Large intestine (tissue), 3 donors: ENCODE results near the gene CPT1A. TPM values are rescaled to one million over a fixed set of nuclear protein-coding genes. Genes with fewer than 3 reads are reported as not detected.

Source experiments
- DNase-seq, 2 donors: peaks; one replicate each; pipeline versions ENCODE4 v3.0.0 to v3.0.0-alpha.2; 2013
- H3K27ac ChIP-seq: one replicate; pipeline ENCODE4 v1.5.1; 2013; ENCODE audit warnings: low read length
- H3K27me3 ChIP-seq: 2 replicates; pipeline ENCODE4 v1.6.1; 2013; ENCODE audit warnings: low read length; ENCODE audit not compliant: control insufficient read depth, insufficient read depth
- H3K36me3 ChIP-seq: 2 replicates; pipeline ENCODE4 v1.6.1; 2013; ENCODE audit warnings: low read length; ENCODE audit not compliant: control insufficient read depth, insufficient read depth
- H3K4me1 ChIP-seq: one replicate; pipeline ENCODE4 v1.6.1; 2013; ENCODE audit warnings: low read length; ENCODE audit not compliant: control insufficient read depth, insufficient read depth
- H3K4me3 ChIP-seq: one replicate; pipeline ENCODE4 v1.5.1; 2013; ENCODE audit warnings: low read length
- H3K9me3 ChIP-seq: one replicate; pipeline ENCODE4 v1.6.1; 2013; ENCODE audit warnings: mild to moderate bottlenecking, low read depth, low read length, moderate library complexity; ENCODE audit not compliant: control insufficient read depth
- WGBS: methylation state at CpG from one replicate; pipeline ENCODE4 v1.1.5; 2013; ENCODE audit warnings: low lambda C conversion rate; ENCODE audit not compliant: insufficient coverage; 5-methylcytosine and 5-hydroxymethylcytosine counted together
- polyA plus RNA-seq: library from polyadenylated mRNA; unstranded; fragments of 120-200 nt; gene quantifications from one replicate; pipeline ENCODE4 v1.2.1, GENCODE V29; 2013

Gene CPT1A
- polyA plus RNA-seq, 1 donor: 41.5 TPM

- DNase-seq: no peak
- no peaks in the 10 kb centered on the region for H3K4me1 ChIP-seq
- H3K9me3 ChIP-seq: no peaks in the 10 kb centered on the region
- H3K27ac ChIP-seq: no peak overlapping the region
- peaks cover 57% of the 10 kb centered on the region for H3K36me3 ChIP-seq
- no peak overlapping the region for H3K4me3 ChIP-seq
- no CpG with 5 or more reads among the region's 23 CpGs for WGBS
- no peaks in the 10 kb centered on the region for H3K27me3 ChIP-seq
Observed at GRCh38 chr11:68798221-68798813, 43.4 kb downstream of the CPT1A start.

GRCh38 chr11:68796801-68797200, 44.9 kb downstream of the CPT1A start:
- Histone ChIP-seq H3K4me3 (no peak overlapping the region), H3K36me3 (peaks cover 62% of the 10 kb centered on the region), H3K9me3 (no peaks in the 10 kb centered on the region), H3K4me1 (no peaks in the 10 kb centered on the region), H3K27me3 (no peaks in the 10 kb centered on the region), H3K27ac (no peak overlapping the region)
- no CpG with 5 or more reads among the region's 19 CpGs for WGBS
- no peak for DNase-seq

- Histone ChIP-seq H3K36me3 (peaks cover 43% of the 10 kb centered on the region), H3K27me3 (no peaks in the 10 kb centered on the region), H3K4me3 (no peak overlapping the region), H3K9me3 (no peaks in the 10 kb centered on the region), H3K4me1 (no peaks in the 10 kb centered on the region), H3K27ac (no peak overlapping the region)
- DNase-seq: no peak
- no CpG with 5 or more reads among the region's 18 CpGs for WGBS
Observed at GRCh38 chr11:68792400-68792966, 49.2 kb downstream of the CPT1A start.

GRCh38 chr11:68784653-68785052, 57.1 kb downstream of the CPT1A start:
- H3K36me3 ChIP-seq: peaks cover 46% of the 10 kb centered on the region
- no peaks in the 10 kb centered on the region for H3K27me3 ChIP-seq
- WGBS: no CpG with 5 or more reads among the region's 16 CpGs
- H3K9me3 ChIP-seq: no peaks in the 10 kb centered on the region
- no peak for DNase-seq
- no peak overlapping the region for H3K4me3 ChIP-seq
- H3K4me1 ChIP-seq: peaks cover 2% of the 10 kb centered on the region
- no peak overlapping the region for H3K27ac ChIP-seq

- Histone ChIP-seq H3K9me3 (no peaks in the 10 kb centered on the region), H3K4me3 (no peak overlapping the region), H3K36me3 (peaks cover 52% of the 10 kb centered on the region), H3K4me1 (peaks cover 2% of the 10 kb centered on the region), H3K27ac (no peak overlapping the region), H3K27me3 (no peaks in the 10 kb centered on the region)
- no CpG with 5 or more reads among the region's 16 CpGs for WGBS
- no peak for DNase-seq
Observed at GRCh38 chr11:68783216-68783821, 58.4 kb downstream of the CPT1A start.

- Histone ChIP-seq H3K27ac (no peak overlapping the region), H3K4me3 (no peak overlapping the region), H3K27me3 (no peaks in the 10 kb centered on the region), H3K36me3 (peaks cover 57% of the 10 kb centered on the region), H3K9me3 (no peaks in the 10 kb centered on the region), H3K4me1 (peaks cover 2% of the 10 kb centered on the region)
- no CpG with 5 or more reads among the region's 26 CpGs for WGBS
- DNase-seq: no peak
Observed at GRCh38 chr11:68782711-68783110, 59.0 kb downstream of the CPT1A start.

GRCh38 chr11:68780829-68781228, 60.9 kb downstream of the CPT1A start:
- Histone ChIP-seq H3K27me3 (no peaks in the 10 kb centered on the region), H3K27ac (no peak overlapping the region), H3K36me3 (peaks cover 70% of the 10 kb centered on the region), H3K4me1 (peaks cover 2% of the 10 kb centered on the region), H3K4me3 (no peak overlapping the region), H3K9me3 (no peaks in the 10 kb centered on the region)
- DNase-seq: peak; percentile 32 to 57
- no CpG with 5 or more reads among the region's 4 CpGs for WGBS

GRCh38 chr11:68778205-68778604, 63.5 kb downstream of the CPT1A start:
- peaks cover 82% of the 10 kb centered on the region for H3K36me3 ChIP-seq
- no peak for DNase-seq
- WGBS: 92% methylated on average over 2 of the region's 7 CpGs

GRCh38 chr11:68776442-68777235, 65.1 kb downstream of the CPT1A start:
- Histone ChIP-seq H3K36me3 (peaks cover 81% of the 10 kb centered on the region), H3K27ac (no peak overlapping the region), H3K9me3 (no peaks in the 10 kb centered on the region), H3K4me3 (no peak overlapping the region), H3K27me3 (no peaks in the 10 kb centered on the region), H3K4me1 (peaks cover 2% of the 10 kb centered on the region)
- DNase-seq: no peak
- no CpG with 5 or more reads among the region's 20 CpGs for WGBS

More at GRCh38 chr11:68778205-68778604, 63.5 kb downstream of the CPT1A start:
- Histone ChIP-seq H3K27me3 (no peaks in the 10 kb centered on the region), H3K4me1 (peaks cover 2% of the 10 kb centered on the region), H3K4me3 (no peak overlapping the region), H3K27ac (no peak overlapping the region), H3K9me3 (no peaks in the 10 kb centered on the region)

- H3K4me1 ChIP-seq: peaks cover 2% of the 10 kb centered on the region
- no peak for DNase-seq
- H3K9me3 ChIP-seq: no peaks in the 10 kb centered on the region
- no peak overlapping the region for H3K4me3 ChIP-seq
- H3K27me3 ChIP-seq: no peaks in the 10 kb centered on the region
- no peak overlapping the region for H3K27ac ChIP-seq
- no CpG with 5 or more reads among the region's 4 CpGs for WGBS
- peaks cover 84% of the 10 kb centered on the region for H3K36me3 ChIP-seq
Observed at GRCh38 chr11:68775951-68776388, 65.7 kb downstream of the CPT1A start.
